K562 (cell line): ENCODE data around the gene MDC1. TPM values are rescaled to one million over a fixed set of nuclear protein-coding genes. Genes with fewer than 3 reads are reported as not detected.

ENCODE experiments used
- E2F8 ChIP-seq: fragments of 450-650 bp; IDR thresholded peaks from 2 replicates; pipeline ENCODE4 v1.7.1; 2018; ENCODE audit warnings: mild to moderate bottlenecking, low read depth; ENCODE audit not compliant: partially characterized antibody
- ETV5 ChIP-seq: sonication (generic); formaldehyde crosslinking; IDR thresholded peaks from 2 replicates; pipeline ENCODE4 v1.4.0; 2020; ENCODE audit warnings: low read depth, mild to moderate bottlenecking, missing genetic modification reagents
- FOXJ3 ChIP-seq: sonication (generic); formaldehyde crosslinking; IDR thresholded peaks from 2 replicates; pipeline ENCODE4 v1.4.0; 2020; ENCODE audit warnings: mild to moderate bottlenecking, missing genetic modification reagents
- GATAD2B ChIP-seq: fragments of 450-650 bp; IDR thresholded peaks from 2 replicates; pipeline ENCODE4 v1.6.1; 2017; ENCODE audit warnings: mild to moderate bottlenecking, borderline replicate concordance
- HDAC1 ChIP-seq, 2 experiments: fragments of 450-650 bp; IDR thresholded peaks; 2 replicates each; pipeline ENCODE4 v1.6.1; 2016 to 2017; ENCODE audit warnings: inconsistent platforms in 1 of 2, mild to moderate bottlenecking in 1 of 2, moderate library complexity in 1 of 2
- ILK ChIP-seq: fragments of 450-650 bp; IDR thresholded peaks from 2 replicates; pipeline ENCODE4 v1.6.1; 2016; ENCODE audit warnings: missing genetic modification characterization, low read depth, mild to moderate bottlenecking, missing compliant biosample characterization, moderate library complexity, borderline replicate concordance
- MGA ChIP-seq: fragments of 450-650 bp; IDR thresholded peaks from 2 replicates; pipeline ENCODE4 v1.6.1; 2016; ENCODE audit warnings: mild to moderate bottlenecking, moderate library complexity
- POLR2G ChIP-seq: fragments of 200-400 bp; formaldehyde crosslinking; IDR thresholded peaks from 2 replicates; pipeline ENCODE4 v1.6.1; 2017; ENCODE audit warnings: low read depth, mild to moderate bottlenecking, antibody characterized with exemption, low read length, moderate library complexity
- TFE3 ChIP-seq: fragments of 450-650 bp; formaldehyde crosslinking; IDR thresholded peaks from 2 replicates; pipeline ENCODE4 v1.4.0; 2020; ENCODE audit warnings: mild to moderate bottlenecking, mixed read lengths
- ZBED1 ChIP-seq: IDR thresholded peaks from 2 replicates; pipeline ENCODE4 v1.6.1; 2014
- ZNF347 ChIP-seq: fragments of 450-650 bp; formaldehyde crosslinking; IDR thresholded peaks from 2 replicates; pipeline ENCODE4 v1.4.0; 2020; ENCODE audit warnings: low read depth, mild to moderate bottlenecking, moderate library complexity
- polyA plus RNA-seq, 8 experiments: library from polyadenylated mRNA; depleted of rRNA in 4 of 8; stranded (reverse) in 5 of 8; unstranded in 3 of 8; fragments of >200 nt; fragmentation: Nextera tagmentation in 2 of 8; fragmentation: Illumina TruSeq in 1 of 8; extraction: Ambion mirVana in 2 of 8; extraction: Trizol in 1 of 8; gene quantifications; 2 replicates each; pipeline versions ENCODE4 v1.2.1 to v1.2.3, GENCODE V29; 2011 to 2014; ENCODE audit warnings: inconsistent platforms in 1 of 8, missing spikeins in 1 of 8
- total RNA-seq, 7 experiments: library from RNA; depleted of rRNA in 6 of 7; stranded (reverse); fragments of >200 nt in 6 of 7; fragmentation: Illumina TruSeq in 2 of 7; extraction: Trizol in 2 of 7; gene quantifications; 2 replicates each; pipeline versions ENCODE4 v1.2.1 to v1.2.3, GENCODE V29; 2011 to 2021; ENCODE audit warnings: low replicate concordance in 1 of 7

The MDC1 gene
- total and polyA plus RNA-seq, 9 of the 15 experiments (the other 6 are each of a cell fraction or from before 2014, with no cell fraction given), result 8.2 to 114 (median 20.0) TPM

- TF ChIP-seq POLR2G, result peak; percentile 99
- no peak for TF ChIP-seq E2F8
- TF ChIP-seq FOXJ3 (CRISPR knock-in tag), result no peak
- peak; percentile 31; the same call in 1 of the 2 replicates for TF ChIP-seq ETV5 (CRISPR knock-in tag)
- peak; percentile 2; the same call in 1 of the 2 replicates for TF ChIP-seq TFE3 (CRISPR knock-in tag)
- no peak for TF ChIP-seq ILK
- peak; percentile 68; the same call in 1 of the 2 replicates for TF ChIP-seq ZBED1
- no peak for TF ChIP-seq ZNF347
- peak; percentile 63 for TF ChIP-seq MGA
- TF ChIP-seq HDAC1 (IDR thresholded peaks at IDR 0.05), result peak in 1 of 2 experiments; percentile 75; a peak in 2 of 4 replicates
- peak; percentile 35 for TF ChIP-seq GATAD2B
Measured at GRCh38 chr6:30744054-30744805, 27.1 kb upstream of the MDC1 start, which contains the start of gene IER3 (continued).
